GM23248 (cell line): ENCODE measurements around the gene ZNF837.

Experiments
- EZH2 ChIP-seq: fragments of 200-600 bp; sonication (generic); IDR thresholded peaks from 2 replicates; pipeline ENCODE4 v1.6.1; 2018; ENCODE audit warnings: antibody characterized with exemption, mild to moderate bottlenecking; ENCODE audit not compliant: insufficient read depth, poor library complexity, severe bottlenecking
- EZH2phosphoT487 ChIP-seq: fragments of 200-600 bp; sonication (generic); IDR thresholded peaks from 2 replicates; pipeline ENCODE4 v1.6.1; 2018; ENCODE audit warnings: antibody characterized with exemption, moderate library complexity, mild to moderate bottlenecking, low read depth; ENCODE audit not compliant: insufficient read depth

DNA sequence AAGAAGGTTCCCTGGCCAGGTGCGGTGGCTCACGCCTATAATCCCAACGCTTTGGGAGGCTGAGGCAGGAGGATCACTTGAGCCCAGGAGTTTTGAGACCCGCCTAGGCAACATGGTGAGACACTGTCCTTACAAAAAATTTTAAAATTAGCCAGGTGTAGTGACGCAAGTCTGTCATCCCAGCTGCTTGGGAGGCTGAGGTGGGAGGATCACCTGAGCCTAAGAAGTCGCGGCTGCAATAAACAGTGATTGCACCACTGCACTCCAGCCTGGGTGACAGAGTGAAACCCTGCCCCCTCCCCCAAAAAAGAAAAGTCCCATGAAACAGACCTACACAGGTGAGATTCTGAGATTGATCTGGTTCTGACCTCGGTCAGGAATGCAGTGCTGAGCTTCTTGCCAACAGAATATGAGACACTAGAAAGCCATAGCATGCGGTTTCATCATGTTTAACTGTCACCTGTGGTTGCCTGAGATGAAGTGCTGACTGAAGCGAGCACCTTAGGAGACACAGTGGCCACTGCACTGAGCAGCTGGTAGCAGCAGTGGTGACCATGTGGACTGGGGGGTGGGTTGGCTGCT is 25.5 kb downstream of the ZNF837 start:
- TF ChIP-seq EZH2 (no peak), EZH2phosphoT487 (no peak)
